HG03196 (cell line): ENCODE data around the gene TYMS.
A peak's percentile ranks its signal among the peaks of the same experiment; 100 is the strongest.

Source experiments
- ATAC-seq: cut with Tn5 transposase; IDR thresholded peaks from one replicate; pipeline ENCODE4 v1.9.1; 2021; ENCODE audit not compliant: unreplicated experiment

Gene TYMS

GRCh38 chr18:710418-711300, 53.2 kb downstream of the TYMS start:
- ATAC-seq = no peak

GRCh38 chr18:711310-711656, 53.8 kb downstream of the TYMS start:
- peak; percentile 13 for ATAC-seq

- peak; percentile 51 for ATAC-seq
Measured at GRCh38 chr18:711657-712400, 54.4 kb downstream of the TYMS start.

- peak; percentile 87 for ATAC-seq
Measured at GRCh38 chr18:712401-713134, 55.1 kb downstream of the TYMS start, which contains the start of gene ENOSF1. Gene ENOSF1, minus strand, starts transcription at chr18:712630. Its CDS starts 43 bp downstream, at chr18:712587.

- no peak for ATAC-seq
Measured at GRCh38 chr18:713135-713490, 55.7 kb downstream of the TYMS start.

- ATAC-seq = no peak
Measured at GRCh38 chr18:715626-716025, 58.2 kb downstream of the TYMS start.

GRCh38 chr18:717003-717402, 59.5 kb downstream of the TYMS start:
- no peak for ATAC-seq
